Right ventricle myocardium inferior (tissue), 1 donor: ENCODE results near the gene ZNF513. TPM values are rescaled to one million over a fixed set of nuclear protein-coding genes. Genes with fewer than 3 reads are reported as not detected.
"Not testable (repeated sequence)": the region's sequence is repeated elsewhere in the genome, so short reads cannot be mapped to it uniquely, and the experiment has no call there.

Experiments
- ATAC-seq: fragments of 200-7000 bp; cut with Tn5 transposase; one replicate; pipeline ENCODE4 v1.9.1; 2020; ENCODE audit warnings: mild to moderate bottlenecking, moderate library complexity
- DNase-seq: peaks from one replicate; pipeline ENCODE4 v3.0.0; 2021; ENCODE audit errors: missing footprints
- intact Hi-C: fragments of 100-400 bp; cut with DNase I; formaldehyde crosslinking; loops from one replicate; pipeline ENCODE4 v1.11.0; 2022
- long read RNA-seq: library from polyadenylated mRNA; unstranded; transcript quantifications from one replicate; pipeline ENCODE4 v2.0.0, GENCODE V29; 2021
- total RNA-seq: library from RNA; stranded (reverse); fragmentation: NEBNext Ultra II Directional; extraction: Animal tissue kit (Norgen Biotek cat#: 25700); gene quantifications from one replicate; pipeline ENCODE4 v1.2.1, GENCODE V29; 2021
- donor health status: DM: no; HTN: yes; CAD: no; lungs with severe emphysema.

The ZNF513 gene
- total RNA-seq: 6.8 TPM
- long read RNA-seq, transcript ZNF513-201 (4 exons, 2,139 nt): major isoform, 10 of 11 reads
- long read RNA-seq, partial matches to known transcripts: 0 of 11 reads
- long read RNA-seq, other reads (novel, unspliced or antisense): 1 of 11 reads

- ATAC-seq (peak; percentile 94), DNase-seq (peak; percentile 99)
- intact Hi-C loops: loop anchor here (2.0 kb wide), 1 partner anchor 28 kb away; the partner anchor contains the start of gene PPM1G
Measured at GRCh38 chr2:27380626-27381545, at the start of gene ZNF513. Gene ZNF513 (minus strand): TSS chr2:27380734. CDS start chr2:27380526, 208 bp downstream.

GRCh38 chr2:27428978-27429541, 48.5 kb upstream of the ZNF513 start:
- intact Hi-C loops: loop anchor here (2.0 to 5.0 kb wide), 3 partner anchors 20 to 58 kb away; partner anchors contain the start of genes EIF2B4, IFT172, PPM1G and SNX17
- peak; percentile 94 for DNase-seq
- peak; percentile 91 for ATAC-seq

- ATAC-seq (peak; percentile 98), DNase-seq (peak; percentile 96)
- intact Hi-C loops: loop anchor here (2.0 to 5.0 kb wide), 3 partner anchors 20 to 59 kb away; partner anchors contain the start of genes EIF2B4, IFT172, PPM1G and SNX17
Measured at GRCh38 chr2:27428213-27428977, 47.9 kb upstream of the ZNF513 start, which contains the start of gene NRBP1. Gene NRBP1 (plus strand): TSS chr2:27428631. CDS start chr2:27433274, 4,643 bp downstream.

- DNase-seq (no peak), ATAC-seq (no peak)
- intact Hi-C loops: loop anchor here (2.0 to 5.0 kb wide), 3 partner anchors 19 to 59 kb away; partner anchors contain the start of genes EIF2B4, IFT172, PPM1G and SNX17
Measured at GRCh38 chr2:27427863-27428212, 47.3 kb upstream of the ZNF513 start.

GRCh38 chr2:27425039-27425438, 44.5 kb upstream of the ZNF513 start:
- not testable (repeated sequence) for ATAC-seq
- intact Hi-C loops: loop anchor here (5.0 kb wide), 2 partner anchors 53 to 62 kb away; partner anchors contain the start of genes EIF2B4, IFT172 and SNX17

GRCh38 chr2:27422958-27423357, 42.4 kb upstream of the ZNF513 start:
- intact Hi-C loops: no loop called here
- ATAC-seq: no peak
- DNase-seq: no peak

More at GRCh38 chr2:27425039-27425438, 44.5 kb upstream of the ZNF513 start:
- not testable (repeated sequence) for DNase-seq

- DNase-seq: no peak
- ATAC-seq: no peak
- intact Hi-C loops: no loop called here
Measured at GRCh38 chr2:27421660-27422250, 41.2 kb upstream of the ZNF513 start.

GRCh38 chr2:27420996-27421395, 40.5 kb upstream of the ZNF513 start:
- no peak for DNase-seq
- intact Hi-C loops: no loop called here
- no peak for ATAC-seq

GRCh38 chr2:27416151-27416550, 35.6 kb upstream of the ZNF513 start:
- ATAC-seq (no peak), DNase-seq (no peak)
- intact Hi-C loops: no loop called here

GRCh38 chr2:27412419-27413152, 32.1 kb upstream of the ZNF513 start:
- intact Hi-C loops: no loop called here
- no peak for ATAC-seq
- no peak for DNase-seq

- intact Hi-C loops: loop anchor here (2.0 to 5.0 kb wide), 5 partner anchors 19 to 78 kb away; partner anchors contain the start of genes EIF2B4, IFT172, NRBP1 and SNX17
- ATAC-seq (peak; percentile 100), DNase-seq (peak; percentile 97)
Measured at GRCh38 chr2:27409321-27410073, 29.0 kb upstream of the ZNF513 start, which contains the start of gene PPM1G. Gene PPM1G (minus strand): TSS chr2:27409591. CDS start chr2:27409422, 169 bp downstream.

- no peak for ATAC-seq
- no peak for DNase-seq
- intact Hi-C loops: loop anchor here (2.0 to 5.0 kb wide), 5 partner anchors 20 to 79 kb away; partner anchors contain the start of genes EIF2B4, IFT172, NRBP1 and SNX17
Measured at GRCh38 chr2:27408601-27409320, 28.2 kb upstream of the ZNF513 start.

- intact Hi-C loops: loop anchor here (2.0 to 5.0 kb wide), 5 partner anchors 21 to 79 kb away; partner anchors contain the start of genes EIF2B4, IFT172, NRBP1 and SNX17
- ATAC-seq (no peak), DNase-seq (no peak)
Measured at GRCh38 chr2:27407798-27408491, 27.4 kb upstream of the ZNF513 start.

- intact Hi-C loops: no loop called here
- ATAC-seq: no peak
Measured at GRCh38 chr2:27400348-27401135, 20.0 kb upstream of the ZNF513 start.

More at GRCh38 chr2:27400348-27401135, 20.0 kb upstream of the ZNF513 start:
- DNase-seq: no peak
